ENCODE measurements around the gene EIF4E.
A peak's percentile ranks its signal among the peaks of the same experiment; 100 is the strongest.

Gene EIF4E

DNA sequence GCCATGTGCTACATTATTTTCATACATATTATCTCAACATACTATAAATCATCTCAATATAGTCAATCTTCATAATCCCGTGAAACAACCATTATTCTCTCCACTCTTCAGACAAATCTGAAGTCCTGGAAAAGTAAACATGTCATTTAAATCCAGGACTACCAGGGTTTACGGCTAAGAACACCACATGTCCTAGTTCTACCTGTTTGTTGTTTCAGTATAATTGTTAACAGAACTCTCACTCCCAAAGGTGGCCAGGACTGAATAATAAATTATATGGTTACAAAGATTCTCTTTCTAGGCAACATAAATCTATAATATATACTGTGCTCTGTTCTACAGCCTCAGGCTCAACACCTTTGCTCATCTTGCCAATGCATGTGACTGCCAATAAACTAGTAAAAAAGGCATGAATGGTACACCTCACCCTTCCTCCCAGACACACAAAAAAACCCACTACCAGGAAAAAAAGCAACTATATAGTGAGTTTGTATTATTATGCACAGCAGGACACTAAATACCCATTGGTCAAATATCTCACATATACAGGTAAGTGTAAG is 20.1 kb downstream of the EIF4E start:
- TF ChIP-seq POLR2AphosphoS5 (IDR thresholded peaks at IDR 0.05; ENCODE audit: low read depth) (no peak), GABPA (IDR thresholded peaks at IDR 0.05; ENCODE audit: low read depth) (no peak), SPI1 (IDR thresholded peaks at IDR 0.05; ENCODE audit: borderline replicate concordance, low read depth) (no peak)
- TF ChIP-seq, protein P1, sequence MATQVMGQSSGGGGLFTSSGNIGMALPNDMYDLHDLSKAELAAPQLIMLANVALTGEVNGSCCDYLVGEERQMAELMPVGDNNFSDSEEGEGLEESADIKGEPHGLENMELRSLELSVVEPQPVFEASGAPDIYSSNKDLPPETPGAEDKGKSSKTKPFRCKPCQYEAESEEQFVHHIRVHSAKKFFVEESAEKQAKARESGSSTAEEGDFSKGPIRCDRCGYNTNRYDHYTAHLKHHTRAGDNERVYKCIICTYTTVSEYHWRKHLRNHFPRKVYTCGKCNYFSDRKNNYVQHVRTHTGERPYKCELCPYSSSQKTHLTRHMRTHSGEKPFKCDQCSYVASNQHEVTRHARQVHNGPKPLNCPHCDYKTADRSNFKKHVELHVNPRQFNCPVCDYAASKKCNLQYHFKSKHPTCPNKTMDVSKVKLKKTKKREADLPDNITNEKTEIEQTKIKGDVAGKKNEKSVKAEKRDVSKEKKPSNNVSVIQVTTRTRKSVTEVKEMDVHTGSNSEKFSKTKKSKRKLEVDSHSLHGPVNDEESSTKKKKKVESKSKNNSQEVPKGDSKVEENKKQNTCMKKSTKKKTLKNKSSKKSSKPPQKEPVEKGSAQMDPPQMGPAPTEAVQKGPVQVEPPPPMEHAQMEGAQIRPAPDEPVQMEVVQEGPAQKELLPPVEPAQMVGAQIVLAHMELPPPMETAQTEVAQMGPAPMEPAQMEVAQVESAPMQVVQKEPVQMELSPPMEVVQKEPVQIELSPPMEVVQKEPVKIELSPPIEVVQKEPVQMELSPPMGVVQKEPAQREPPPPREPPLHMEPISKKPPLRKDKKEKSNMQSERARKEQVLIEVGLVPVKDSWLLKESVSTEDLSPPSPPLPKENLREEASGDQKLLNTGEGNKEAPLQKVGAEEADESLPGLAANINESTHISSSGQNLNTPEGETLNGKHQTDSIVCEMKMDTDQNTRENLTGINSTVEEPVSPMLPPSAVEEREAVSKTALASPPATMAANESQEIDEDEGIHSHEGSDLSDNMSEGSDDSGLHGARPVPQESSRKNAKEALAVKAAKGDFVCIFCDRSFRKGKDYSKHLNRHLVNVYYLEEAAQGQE (IDR thresholded peaks at IDR 0.05; ENCODE audit: insufficient replicate concordance, low read depth) = no peak
- TF ChIP-seq, protein P2, sequence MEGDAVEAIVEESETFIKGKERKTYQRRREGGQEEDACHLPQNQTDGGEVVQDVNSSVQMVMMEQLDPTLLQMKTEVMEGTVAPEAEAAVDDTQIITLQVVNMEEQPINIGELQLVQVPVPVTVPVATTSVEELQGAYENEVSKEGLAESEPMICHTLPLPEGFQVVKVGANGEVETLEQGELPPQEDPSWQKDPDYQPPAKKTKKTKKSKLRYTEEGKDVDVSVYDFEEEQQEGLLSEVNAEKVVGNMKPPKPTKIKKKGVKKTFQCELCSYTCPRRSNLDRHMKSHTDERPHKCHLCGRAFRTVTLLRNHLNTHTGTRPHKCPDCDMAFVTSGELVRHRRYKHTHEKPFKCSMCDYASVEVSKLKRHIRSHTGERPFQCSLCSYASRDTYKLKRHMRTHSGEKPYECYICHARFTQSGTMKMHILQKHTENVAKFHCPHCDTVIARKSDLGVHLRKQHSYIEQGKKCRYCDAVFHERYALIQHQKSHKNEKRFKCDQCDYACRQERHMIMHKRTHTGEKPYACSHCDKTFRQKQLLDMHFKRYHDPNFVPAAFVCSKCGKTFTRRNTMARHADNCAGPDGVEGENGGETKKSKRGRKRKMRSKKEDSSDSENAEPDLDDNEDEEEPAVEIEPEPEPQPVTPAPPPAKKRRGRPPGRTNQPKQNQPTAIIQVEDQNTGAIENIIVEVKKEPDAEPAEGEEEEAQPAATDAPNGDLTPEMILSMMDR (IDR thresholded peaks at IDR 0.05; ENCODE audit: insufficient read depth, low read length) = no peak
- H3K27ac ChIP-seq (replicated peaks) = no peak overlapping the region

DNA sequence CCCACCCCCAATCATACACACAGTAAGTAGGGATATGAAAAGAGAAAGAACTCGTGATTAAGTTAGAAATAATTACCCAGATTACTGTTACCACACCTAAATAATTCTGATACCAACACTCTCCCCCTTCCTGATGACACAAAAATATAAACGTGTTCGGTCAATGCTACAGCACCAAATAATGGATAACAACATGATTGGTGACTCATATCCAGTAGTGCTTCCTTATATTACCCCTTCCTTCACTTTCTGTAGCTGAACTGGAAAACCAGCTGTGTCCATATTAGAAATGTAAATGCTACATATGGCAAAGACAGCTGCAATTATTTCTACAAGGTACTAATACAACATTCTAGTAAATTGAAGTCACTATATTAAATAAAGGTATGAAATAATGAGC is 20.8 kb downstream of the EIF4E start:
- Histone ChIP-seq H3K27me3 (ENCODE audit: insufficient read depth, poor library complexity, severe bottlenecking) (no peaks in the 10 kb centered on the region), H3K27ac (replicated peaks) (peak overlapping the region; percentile 10; the same call in 1 of the 2 replicates), H3K4me3 (replicated peaks; ENCODE audit: insufficient read depth, low read length) (no peak overlapping the region)
- no peak for DNase-seq (ENCODE audit: low read depth in 1 of 2, low spot score in 1 of 2)
- TF ChIP-seq GABPA (IDR thresholded peaks at IDR 0.05; ENCODE audit: low read depth) = no peak
- TF ChIP-seq, protein P2 (IDR thresholded peaks at IDR 0.05; ENCODE audit: insufficient read depth, low read length) = no peak
- no peak for TF ChIP-seq POLR2AphosphoS5 (IDR thresholded peaks at IDR 0.05; ENCODE audit: low read depth)

More for the DNA sequence above, 20.1 kb downstream of the EIF4E start:
- no peak for DNase-seq (ENCODE audit: low read depth in 1 of 2, low spot score in 1 of 2)
- no peak overlapping the region for H3K4me3 ChIP-seq (replicated peaks; ENCODE audit: insufficient read depth, low read length)
- H3K27me3 ChIP-seq (ENCODE audit: insufficient read depth, poor library complexity, severe bottlenecking) = no peaks in the 10 kb centered on the region

DNA sequence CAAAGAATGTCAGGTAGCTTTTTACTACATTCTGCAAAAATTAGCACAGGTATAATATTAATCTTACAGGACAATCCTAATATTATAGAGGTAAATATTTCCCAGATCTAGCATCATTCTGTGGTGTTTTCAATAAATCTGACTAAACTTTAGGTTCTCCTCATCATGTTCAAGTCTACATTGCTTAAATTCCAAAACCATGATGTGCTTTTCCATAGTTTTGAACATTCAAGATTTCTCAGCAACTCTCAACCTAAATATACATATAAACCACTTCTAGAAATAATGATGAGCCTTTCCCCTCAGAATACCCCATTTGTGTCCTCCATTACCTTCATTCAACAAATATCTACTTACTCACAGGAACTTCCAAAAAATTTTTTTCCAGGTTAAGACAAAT is 23.1 kb downstream of the EIF4E start:
- no peak for DNase-seq (ENCODE audit: low read depth in 1 of 2, low spot score in 1 of 2)
- Histone ChIP-seq H3K4me3 (replicated peaks; ENCODE audit: insufficient read depth, low read length) (no peak overlapping the region), H3K27ac (replicated peaks) (no peak overlapping the region), H3K27me3 (ENCODE audit: insufficient read depth, poor library complexity, severe bottlenecking) (no peaks in the 10 kb centered on the region)
- TF ChIP-seq POLR2AphosphoS5 (IDR thresholded peaks at IDR 0.05; ENCODE audit: low read depth) (no peak), SPI1 (IDR thresholded peaks at IDR 0.05; ENCODE audit: borderline replicate concordance, low read depth) (no peak), GABPA (IDR thresholded peaks at IDR 0.05; ENCODE audit: low read depth) (no peak)
- TF ChIP-seq, protein P2 (IDR thresholded peaks at IDR 0.05; ENCODE audit: insufficient read depth, low read length) = no peak
- TF ChIP-seq, protein P1 (IDR thresholded peaks at IDR 0.05; ENCODE audit: insufficient replicate concordance, low read depth) = no peak

DNA sequence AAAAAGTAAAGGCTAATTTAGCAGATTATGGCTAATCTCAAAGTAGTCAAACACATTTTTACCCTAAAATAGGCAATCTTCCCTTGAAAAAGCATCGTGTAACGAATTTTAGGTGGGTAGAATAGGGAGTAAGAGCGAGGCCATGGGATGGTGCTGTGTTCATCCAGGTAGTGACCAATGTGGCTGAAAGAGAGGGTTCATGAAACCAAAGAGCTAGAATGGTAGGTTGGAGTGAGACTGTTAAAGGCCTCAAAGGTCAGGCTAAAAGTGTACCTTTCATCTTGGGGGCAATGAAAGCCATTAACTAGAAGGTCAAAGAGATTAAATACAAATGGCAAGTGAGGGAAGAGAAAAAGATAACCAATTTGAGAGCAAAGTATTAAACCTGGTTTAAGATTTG is 23.6 kb downstream of the EIF4E start:
- H3K4me3 ChIP-seq (replicated peaks; ENCODE audit: insufficient read depth, low read length) = no peak overlapping the region
- no peak overlapping the region for H3K27ac ChIP-seq (replicated peaks)
- DNase-seq (ENCODE audit: low read depth in 1 of 2, low spot score in 1 of 2) = no peak
- H3K27me3 ChIP-seq (ENCODE audit: insufficient read depth, poor library complexity, severe bottlenecking) = no peaks in the 10 kb centered on the region
- TF ChIP-seq SPI1 (IDR thresholded peaks at IDR 0.05; ENCODE audit: borderline replicate concordance, low read depth) = no peak
- no peak for TF ChIP-seq POLR2AphosphoS5 (IDR thresholded peaks at IDR 0.05; ENCODE audit: low read depth)
- TF ChIP-seq, protein P2 (IDR thresholded peaks at IDR 0.05; ENCODE audit: insufficient read depth, low read length) = no peak
- no peak for TF ChIP-seq GABPA (IDR thresholded peaks at IDR 0.05; ENCODE audit: low read depth)
- TF ChIP-seq, protein P1 (IDR thresholded peaks at IDR 0.05; ENCODE audit: insufficient replicate concordance, low read depth) = no peak

All from HL-60 (cell line).